GM12892 (cell line): ENCODE data around the gene STRBP.

Experiments
- POLR2A ChIP-seq: IDR thresholded peaks from 2 replicates; pipeline ENCODE4 v1.6.1; 2011; ENCODE audit warnings: low read depth, low read length, control low read depth
- POLR2AphosphoS5 ChIP-seq: IDR thresholded peaks from 2 replicates; pipeline ENCODE4 v1.6.1; 2011; ENCODE audit warnings: low read depth, low read length, control low read depth
- TAF1 ChIP-seq: IDR thresholded peaks from 2 replicates; pipeline ENCODE4 v1.6.1; 2011; ENCODE audit warnings: low read depth, mild to moderate bottlenecking, control low read depth, low read length, borderline replicate concordance

- TF ChIP-seq POLR2AphosphoS5, result no peak
- no peak for TF ChIP-seq TAF1
- no peak for TF ChIP-seq POLR2A
These were observed 158.7 kb downstream of the STRBP start for GRCh38 chr9:123109540-123110279.
